Measurements from ENCODE around the gene HDAC7.
A peak's percentile ranks its signal among the peaks of the same experiment; 100 is the strongest.

Gene HDAC7

DNA sequence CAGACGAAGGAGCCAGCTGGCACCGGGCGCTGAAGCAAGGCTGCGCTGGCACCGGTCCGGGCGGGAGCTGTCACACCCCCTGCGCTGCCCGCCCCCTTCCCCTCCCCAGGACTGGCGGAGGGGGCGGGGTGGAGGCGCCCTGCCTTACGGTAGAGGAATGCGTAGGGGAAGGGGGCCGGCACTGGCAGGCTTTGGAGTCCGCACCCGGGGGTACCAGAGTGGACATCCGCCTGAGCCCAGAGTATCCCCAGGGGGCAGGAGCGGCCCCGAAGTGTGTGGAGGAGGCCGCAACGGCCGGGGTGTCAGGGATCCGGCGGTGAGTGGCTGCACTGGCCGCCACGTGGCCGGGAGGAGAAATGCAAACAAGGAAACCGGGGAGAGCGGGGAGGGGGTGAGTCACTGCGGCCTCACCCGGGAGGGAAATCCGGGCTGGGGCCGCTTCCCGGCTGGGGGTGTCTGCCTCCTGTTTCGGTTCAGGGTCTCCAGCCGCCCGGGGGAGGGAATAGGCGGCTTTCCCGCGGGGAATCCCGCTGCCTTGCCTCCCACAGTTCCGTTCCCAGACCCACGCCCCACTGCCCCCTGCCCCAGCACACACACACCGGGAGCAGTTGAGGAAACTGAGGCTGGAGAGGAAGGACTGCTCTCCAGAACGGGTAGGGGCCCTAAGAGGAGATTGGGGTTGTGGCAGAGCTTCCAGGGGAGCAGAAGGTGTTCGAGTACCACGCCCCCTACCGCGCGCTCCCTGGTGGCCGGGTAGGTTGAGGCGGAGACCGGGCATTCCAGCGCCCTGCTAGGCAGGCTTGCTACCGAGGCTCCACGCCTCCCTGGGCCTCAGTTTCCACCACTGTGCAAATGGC lies 60.6 kb downstream of the HDAC7 start, which contains the start of gene RAPGEF3:
TSS of gene RAPGEF3 (minus strand) at position 47 of the 857 bp plus-strand sequence. CDS start 324 bp downstream, outside the sequence.
- intact Hi-C loops (cut with DNase I), result loop anchor here (2.0 to 5.0 kb wide), 2 partner anchors 20 to 42 kb away; no protein-coding TSS in a partner anchor
- peak; percentile 73 to 95 (median 90) for DNase-seq

DNA sequence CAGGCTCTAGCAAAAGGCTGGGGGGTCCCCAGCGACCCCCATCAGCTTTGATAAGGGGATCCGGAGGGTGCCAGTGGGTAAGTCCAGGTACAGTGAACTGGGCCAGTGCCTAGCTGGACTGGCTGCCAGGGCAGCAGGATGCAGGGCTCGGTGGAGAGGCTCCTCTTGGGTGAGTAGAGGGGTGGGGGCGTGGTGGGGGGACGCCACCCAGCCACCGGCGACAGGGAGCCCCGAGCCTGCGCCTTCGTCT lies 61.2 kb downstream of the HDAC7 start:
- intact Hi-C loops (cut with DNase I), result loop anchor here (2.0 to 5.0 kb wide), 2 partner anchors 20 to 41 kb away; no protein-coding TSS in a partner anchor
- DNase-seq, result no peak

DNA sequence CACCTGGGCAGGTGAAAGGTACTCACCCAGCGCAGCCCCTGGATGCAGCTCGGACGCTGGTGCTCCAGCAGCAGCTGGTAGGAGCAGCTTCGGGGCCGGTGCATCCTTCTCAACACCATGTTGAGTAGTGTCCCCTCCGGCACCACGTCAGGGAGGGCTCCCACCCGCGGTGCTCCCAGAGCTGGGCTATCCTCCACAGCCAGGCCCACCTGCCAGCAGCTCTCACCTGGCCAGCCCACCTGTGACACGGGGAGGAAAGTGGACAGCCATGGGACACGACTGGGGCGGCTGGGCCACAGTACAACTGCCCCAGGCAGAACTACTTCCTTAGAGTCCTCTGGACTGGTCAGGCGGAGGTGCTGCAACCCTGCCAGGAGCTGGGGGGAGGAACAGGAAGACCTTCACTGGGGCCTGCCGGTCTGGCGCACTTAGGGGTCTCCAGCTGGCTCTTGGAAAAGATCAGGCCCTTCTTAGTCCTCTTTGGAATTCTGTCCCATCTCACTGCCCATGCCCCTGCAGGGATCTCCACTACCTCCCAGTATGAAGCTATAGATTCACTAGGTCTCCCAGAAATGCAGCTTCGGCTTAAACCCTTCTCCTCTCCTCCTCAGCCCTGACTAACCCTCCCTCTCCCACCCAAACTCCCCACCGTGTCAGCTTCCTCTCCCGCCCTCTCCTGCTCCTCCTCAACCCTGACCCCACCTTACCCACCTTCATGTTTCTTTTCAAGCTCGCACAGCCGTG lies 61.7 kb downstream of the HDAC7 start:
- intact Hi-C loops (cut with DNase I), result loop anchor here (2.0 to 5.0 kb wide), 2 partner anchors 21 to 41 kb away; no protein-coding TSS in a partner anchor
- peak in 9 of 42 donors; percentile 9 to 66 (median 58) for DNase-seq

DNA sequence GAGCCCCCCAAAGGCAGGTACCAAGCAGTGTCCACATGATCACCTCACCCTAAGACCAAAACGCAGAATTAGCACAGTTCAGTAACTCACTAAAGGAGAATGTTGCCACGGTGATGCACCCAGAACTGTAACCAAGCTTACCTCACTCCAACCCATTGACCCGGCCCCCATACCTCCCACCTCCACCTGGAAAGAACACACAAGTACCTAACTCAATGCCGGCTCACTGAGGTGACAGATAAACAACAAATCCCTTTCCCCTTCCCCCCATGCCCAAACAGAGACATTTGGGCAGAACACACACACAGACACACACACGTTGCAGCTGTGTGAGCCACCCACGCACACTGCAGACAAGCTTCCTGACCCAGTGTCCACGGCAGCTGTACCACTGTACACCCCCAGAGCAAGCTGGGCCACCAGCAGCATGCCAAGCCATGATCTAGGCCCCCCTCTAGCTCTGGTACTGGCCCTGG lies 62.3 kb downstream of the HDAC7 start:
- intact Hi-C loops (cut with DNase I), result loop anchor here (5.0 kb wide), 1 partner anchor 40 kb away; no protein-coding TSS in a partner anchor
- peak in 2 of 42 donors; percentile 8 to 22 for DNase-seq

DNA sequence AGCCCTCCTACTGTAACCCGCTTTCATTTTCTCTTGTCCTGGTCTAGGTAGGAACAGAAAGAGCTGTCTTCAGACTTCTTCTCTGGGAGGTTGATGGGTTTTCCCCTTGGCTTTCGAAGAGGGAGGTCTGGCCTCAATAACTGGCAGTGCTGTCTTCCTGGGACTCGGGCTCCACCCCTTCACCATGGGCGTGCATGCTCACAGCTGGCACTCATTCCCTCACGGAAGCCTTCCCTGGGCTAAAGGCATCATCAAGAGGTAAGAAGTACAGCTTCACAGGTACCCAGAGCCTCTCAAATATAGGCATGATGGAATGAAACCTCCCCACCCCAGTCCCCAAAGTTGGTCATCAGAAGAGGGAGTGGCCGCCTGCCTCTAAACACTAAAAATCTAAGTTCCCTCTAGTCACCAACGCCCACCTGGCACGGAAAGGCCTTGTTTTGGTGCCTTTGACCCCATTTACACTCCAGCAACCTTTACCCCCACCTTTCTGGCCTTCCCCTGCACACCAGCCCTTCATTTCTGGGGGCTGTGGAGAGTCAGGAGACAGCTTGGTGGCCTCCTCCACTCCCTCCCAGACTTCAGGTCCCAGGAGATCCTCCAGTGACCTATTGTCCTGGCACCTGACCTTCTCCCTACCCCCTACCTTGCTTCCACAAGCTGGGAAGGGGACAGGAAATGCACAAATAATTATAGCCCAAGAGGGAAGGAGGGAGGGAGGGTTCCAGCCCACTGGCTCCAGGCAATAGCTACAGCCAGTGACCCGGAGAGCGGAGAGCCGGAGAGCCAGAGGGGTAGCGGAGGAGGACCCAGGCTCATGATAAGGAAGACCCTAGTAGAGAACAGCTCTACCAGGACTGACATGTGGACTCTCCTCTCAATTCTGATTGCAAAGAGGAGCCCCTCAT lies 63.8 kb downstream of the HDAC7 start:
- intact Hi-C loops (cut with DNase I), result loop anchor here (5.0 kb wide), 1 partner anchor 39 kb away; no protein-coding TSS in a partner anchor

DNA sequence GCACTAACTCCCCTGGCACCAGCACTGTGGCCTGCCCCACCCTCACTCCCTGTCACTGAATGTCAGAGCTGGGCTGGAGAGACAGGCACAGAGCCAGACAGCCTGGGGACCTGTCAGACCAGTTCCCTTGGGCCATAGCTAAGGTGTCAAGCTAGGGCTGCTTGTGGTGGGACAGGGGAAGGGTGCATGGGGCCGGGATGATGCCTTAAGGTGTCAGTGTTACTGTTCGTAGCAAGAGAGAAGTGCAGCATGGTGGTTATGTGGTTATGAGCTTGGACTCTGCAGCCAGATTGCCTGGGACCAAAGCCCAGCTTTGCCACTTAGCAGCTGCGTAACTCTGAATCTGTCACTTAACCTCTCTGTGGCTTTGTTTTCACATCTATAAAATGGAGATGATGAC lies 64.8 kb downstream of the HDAC7 start:
- peak in 5 of 42 donors; percentile 26 to 58 (median 46) for DNase-seq
- intact Hi-C loops (cut with DNase I), result loop anchor here (5.0 kb wide), 1 partner anchor 38 kb away; no protein-coding TSS in a partner anchor

More for the DNA sequence above, 63.8 kb downstream of the HDAC7 start:
- peak in 7 of 42 donors; percentile 46 to 70 (median 54) for DNase-seq

DNA sequence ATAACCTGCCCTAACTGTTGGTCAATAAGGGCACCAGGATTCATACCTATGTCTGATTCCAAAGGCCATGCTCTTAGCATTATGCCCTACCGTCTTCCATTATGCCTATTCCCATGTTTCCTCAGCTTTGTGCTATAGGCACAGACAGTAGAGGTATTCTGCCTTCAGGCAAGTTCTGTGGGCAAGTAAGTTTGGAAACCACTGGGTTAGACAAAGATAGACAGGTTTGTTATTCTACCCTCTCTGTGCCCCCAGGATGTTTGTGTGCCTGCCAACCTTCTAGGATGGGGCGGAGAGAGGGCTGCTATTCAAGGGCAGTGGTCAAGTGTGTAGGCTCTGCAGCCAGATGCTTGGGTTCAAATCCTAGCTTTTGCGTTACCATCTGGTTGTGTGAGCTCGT lies 65.6 kb downstream of the HDAC7 start:
- DNase-seq, result no peak
- intact Hi-C loops (cut with DNase I), result no loop called here

DNA sequence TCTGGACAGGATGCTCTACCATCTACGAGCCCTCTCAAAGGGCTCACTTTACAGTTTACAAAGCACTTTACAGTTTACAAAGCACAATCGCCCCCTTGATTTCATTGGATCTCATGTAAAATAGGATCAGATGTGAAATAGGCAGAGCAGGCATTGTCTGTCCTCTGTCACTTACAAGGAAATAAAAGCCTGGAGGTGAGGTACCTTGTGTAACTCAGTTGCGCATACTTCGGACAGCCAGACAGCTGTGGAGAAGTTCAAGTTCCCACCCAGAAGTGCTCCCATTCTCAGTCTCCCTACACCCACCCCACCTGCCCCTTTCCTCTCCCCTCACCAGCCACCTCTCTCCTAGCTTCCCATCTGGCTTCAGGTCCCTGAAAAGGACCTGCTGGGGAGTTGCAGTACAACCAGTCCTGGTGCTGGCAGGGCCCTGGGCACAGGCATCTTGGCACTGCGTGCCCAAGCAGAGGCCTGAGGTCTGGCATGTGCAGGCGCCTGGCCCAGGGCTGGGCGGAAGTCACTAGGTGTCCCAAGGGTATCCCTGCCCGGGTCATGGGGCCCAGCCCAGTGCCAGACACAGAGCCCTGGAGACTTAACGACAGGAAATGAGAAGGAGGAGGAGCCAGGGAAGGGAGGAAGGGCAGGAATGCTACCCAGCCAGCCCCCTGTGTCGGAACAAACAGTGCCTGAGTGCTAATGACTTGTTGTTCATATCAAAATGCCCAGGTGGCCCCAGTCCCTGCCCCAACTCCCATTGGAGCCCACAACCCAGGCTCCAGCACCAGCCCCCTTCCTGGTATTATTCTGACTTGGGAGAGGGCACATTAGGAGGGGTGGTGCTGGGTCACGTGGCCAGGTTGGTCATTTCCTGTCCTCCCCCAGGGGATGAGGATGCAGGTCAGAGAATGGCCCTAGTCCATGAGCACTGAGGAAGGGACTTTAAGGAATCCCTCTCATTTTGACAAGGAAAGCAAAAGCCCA lies 66.4 kb downstream of the HDAC7 start:
- DNase-seq, result peak in 15 of 42 donors; percentile 34 to 67 (median 56)
- intact Hi-C loops (cut with DNase I), result no loop called here

DNA sequence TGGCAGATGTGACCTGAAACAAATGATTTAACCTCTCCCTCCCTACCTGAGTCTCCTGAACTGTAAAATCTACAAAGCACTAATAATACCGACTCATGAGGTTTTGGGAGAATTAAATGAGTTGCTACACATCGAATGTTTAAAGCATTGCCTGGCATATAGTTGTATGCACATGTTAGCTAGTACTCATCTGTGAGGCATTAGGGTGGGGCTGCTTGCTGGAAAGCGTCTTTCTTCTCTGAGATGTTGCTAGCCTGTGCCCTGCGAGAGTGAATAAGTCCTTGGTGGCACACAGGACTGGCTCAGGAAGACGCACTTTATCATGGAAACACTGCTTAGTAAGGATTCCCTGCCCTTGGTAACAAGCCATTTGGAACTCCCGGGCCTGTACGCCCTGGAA lies 67.2 kb downstream of the HDAC7 start:
- intact Hi-C loops (cut with DNase I), result no loop called here
- no peak for DNase-seq

DNA sequence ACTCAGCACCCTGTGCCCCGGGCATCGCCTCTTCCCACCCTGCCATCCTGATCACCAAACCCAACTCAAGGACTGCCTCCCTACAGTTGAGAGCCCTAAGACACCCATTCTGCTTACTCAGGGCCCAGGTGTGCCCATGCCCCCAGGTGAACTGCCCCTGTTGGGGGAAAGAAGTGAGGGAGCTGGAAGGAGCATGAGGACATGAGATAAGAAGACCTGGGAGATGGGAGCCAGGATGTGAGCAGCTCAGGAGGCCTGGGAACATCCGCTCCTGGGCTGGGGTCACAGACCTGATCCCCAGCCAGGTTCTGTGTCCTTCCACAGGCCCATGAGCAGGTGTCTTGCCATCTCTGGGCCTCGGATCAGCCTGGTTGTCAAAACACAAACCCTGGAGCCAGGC lies 67.6 kb downstream of the HDAC7 start:
- no peak for DNase-seq
- intact Hi-C loops (cut with DNase I), result no loop called here

DNA sequence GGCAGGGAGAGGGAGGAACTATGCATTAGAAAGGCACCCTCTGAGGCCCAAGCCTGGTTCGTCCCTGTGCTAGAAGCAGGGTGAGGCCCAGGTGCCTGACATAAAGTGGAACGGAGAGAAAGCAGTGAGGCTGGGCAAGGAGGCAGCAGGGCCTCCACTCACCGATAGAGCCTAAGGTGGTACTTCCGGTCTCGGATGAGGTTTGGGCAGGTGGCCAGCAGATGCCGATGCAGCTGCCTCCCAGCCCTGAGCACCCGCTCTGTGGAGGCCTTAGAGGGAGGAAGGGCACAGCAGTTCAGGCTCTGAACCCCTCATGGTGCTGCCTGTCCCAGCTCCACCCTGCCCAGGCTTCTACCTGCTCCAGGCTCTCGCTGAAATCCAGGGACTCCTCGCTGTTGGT lies 68.1 kb downstream of the HDAC7 start:
- no peak for DNase-seq
- intact Hi-C loops (cut with DNase I), result no loop called here

DNA sequence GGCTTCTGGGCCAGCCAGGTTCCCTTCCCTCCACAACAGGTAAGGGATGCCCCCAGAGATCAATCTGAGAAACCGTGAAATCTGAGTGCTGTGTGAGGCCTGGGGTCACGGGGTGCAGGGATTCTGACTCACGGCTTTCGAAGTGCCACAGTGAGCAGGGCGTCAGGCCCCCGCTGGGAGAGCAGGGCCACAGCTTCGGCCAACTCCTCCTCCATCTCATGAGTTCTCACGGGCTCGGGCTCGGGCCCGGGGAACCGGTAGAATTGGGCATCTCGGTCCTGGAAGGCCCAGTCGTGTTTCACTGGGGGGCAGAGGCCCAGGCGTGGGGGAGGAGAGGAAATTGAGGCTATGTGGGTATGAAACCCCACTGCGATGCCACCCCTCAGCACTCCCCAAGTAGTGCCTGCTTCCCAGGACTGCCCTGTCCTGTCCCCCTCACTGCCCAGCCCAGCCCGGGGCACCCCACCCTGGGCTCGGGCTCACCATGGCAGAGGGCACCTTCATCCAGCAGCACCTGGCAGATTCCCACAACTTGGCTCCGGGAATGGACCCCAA lies 68.7 kb downstream of the HDAC7 start:
- no peak for DNase-seq
- intact Hi-C loops (cut with DNase I), result no loop called here

DNA sequence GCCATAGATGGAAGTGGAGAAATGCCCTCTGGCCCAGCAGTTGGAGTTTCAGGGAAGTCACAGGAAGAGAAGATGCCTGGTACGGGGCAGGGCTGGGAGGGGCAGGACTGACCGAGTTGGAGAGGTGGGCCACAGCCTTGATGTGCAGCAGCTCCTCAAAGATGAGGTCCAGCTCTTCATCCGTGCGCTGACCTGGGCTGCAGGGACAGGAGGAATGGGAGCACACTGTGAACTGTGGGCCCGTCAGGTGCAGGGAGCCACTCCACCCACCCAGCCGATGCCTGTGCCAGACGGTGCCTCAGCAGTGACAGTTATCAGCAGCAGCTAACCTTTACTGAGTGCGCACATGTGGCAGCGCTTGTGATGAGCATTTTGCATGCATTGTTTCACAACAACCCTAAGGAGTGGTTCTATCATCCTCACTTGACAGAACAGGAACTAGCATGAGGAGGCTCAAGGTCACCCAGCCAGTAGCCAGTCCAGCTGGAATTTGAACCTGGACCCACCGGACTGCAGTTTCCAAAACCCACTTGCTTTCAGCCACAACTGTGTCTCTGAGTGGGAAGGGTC lies 69.4 kb downstream of the HDAC7 start:
- no peak for DNase-seq
- intact Hi-C loops (cut with DNase I), result no loop called here

DNA sequence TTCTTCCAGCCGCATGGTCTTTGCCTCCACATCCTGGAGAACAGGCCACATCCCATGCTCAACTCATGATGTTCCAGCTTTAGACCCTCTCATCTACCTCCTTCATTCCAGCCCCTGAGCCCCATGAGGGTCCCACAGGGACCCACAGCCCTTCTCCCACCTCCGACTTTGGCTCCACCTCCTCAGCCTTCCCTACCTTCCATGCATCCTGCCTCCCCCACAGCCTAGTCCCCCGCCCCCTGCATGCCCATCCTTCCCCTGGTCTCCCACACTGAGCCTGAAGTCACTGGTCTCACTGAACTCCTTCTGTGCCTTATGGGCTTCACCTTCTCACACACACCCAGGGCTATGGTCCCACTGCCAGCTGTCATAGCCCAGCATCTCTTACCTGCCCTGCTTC lies 70.8 kb downstream of the HDAC7 start:
- DNase-seq, result no peak
- intact Hi-C loops (cut with DNase I), result no loop called here

DNA sequence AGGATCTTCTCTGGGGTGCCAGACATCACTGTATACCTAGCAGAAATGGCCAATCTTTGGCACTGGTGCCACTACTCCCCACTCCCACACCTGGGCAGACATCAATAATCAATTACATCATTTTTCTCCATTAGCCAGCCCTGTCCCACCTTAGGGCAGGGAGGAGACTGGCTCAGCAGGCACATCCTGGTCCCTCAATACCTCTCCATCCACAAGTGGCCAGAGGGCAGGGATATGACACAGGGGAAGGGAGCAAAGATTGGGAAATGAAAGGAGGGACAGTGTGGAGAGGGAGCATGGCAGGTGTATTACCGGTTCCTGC lies 71.2 kb downstream of the HDAC7 start:
- intact Hi-C loops (cut with DNase I), result no loop called here
- DNase-seq, result no peak

DNA sequence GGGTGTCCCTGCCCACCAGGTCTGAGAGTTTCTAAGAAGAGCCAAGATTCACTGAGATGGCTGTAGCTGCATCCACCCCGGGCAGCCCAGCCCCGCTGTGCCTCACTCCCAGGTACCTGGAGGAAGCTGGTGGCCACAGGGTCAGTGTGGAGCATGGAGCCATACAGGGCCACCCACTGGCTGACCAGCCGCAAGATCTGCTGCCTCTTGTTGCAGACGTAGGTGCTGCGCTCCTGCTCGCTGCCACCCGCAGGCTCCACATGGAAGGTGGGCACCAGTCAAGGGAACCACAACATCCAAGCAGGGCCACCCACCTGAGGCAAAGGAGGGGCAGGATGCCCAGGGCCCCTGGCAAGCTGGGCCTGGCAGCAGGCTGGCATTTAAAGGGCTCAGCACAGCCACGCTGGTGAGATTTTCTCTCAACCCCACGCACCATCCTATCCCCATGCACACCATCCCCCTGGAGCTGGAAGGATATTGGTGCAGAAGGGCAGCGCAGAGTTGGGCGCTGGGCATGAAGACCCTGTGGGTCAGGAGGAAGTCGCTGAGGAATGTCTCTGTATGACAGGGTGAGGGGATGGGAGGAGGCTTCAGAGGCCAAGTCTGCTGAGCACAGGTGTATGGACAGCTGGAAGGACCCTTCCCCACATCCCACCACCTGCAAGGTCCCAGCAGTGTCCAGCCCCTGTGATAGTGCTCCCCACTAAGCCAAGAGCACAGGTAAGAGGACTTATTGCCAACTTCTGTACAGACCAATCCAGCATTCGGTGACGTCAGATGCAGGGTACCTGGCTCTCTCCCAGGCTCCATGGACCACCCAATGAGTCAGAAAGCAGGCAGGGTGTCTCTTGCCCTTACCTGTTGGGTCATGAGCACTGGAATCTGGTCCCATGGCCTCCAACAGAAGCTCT lies 71.9 kb downstream of the HDAC7 start:
- no peak for DNase-seq
- intact Hi-C loops (cut with DNase I), result no loop called here

Measured in head of caudate nucleus (tissue), 42 donors.